ENCODE results near the gene COL5A3. TPM values are rescaled to one million over a fixed set of nuclear protein-coding genes. Genes with fewer than 3 reads are reported as not detected.
A peak's percentile ranks its signal among the peaks of the same experiment; 100 is the strongest.

The COL5A3 gene
- total RNA-seq, 6 experiments from 2014 or later = 1.3 to 3.7 (median 1.4) TPM

- Mint-ChIP-seq H3K4me3 (peak overlapping the region; percentile 71), H3K36me3 (ENCODE audit: low read depth) (no peaks in the 10 kb centered on the region; the same call in 1 of the 2 replicates), H3K4me1 (ENCODE audit: low read depth) (peaks cover 18% of the 10 kb centered on the region), H3K27me3 (ENCODE audit: insufficient read depth) (peaks cover 14% of the 10 kb centered on the region), H3K9me3 (no peaks in the 10 kb centered on the region), H3K27ac (no peak overlapping the region)
- TF ChIP-seq CTCF (IDR thresholded peaks at IDR 0.05) = peak; percentile 81
- peak; percentile 66 for DNase-seq
Measured at GRCh38 chr19:9914315-9915207, 95.7 kb downstream of the COL5A3 start.

DNA sequence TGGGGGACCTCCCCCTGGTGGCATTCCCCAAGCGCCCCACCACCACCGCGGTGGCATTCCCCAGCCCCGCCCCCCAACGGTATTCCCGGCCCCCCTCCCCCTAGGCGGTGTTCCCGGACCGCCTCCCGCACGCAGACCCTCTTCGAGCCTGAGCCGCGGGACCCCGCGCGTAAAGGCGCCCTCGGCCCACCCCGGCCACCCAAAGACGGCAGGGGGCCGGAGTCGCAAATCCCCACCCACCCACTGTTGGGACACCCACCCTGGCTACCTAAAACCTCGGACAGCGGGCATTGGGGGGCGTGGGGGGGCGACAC lies 96.3 kb downstream of the COL5A3 start:
- DNase-seq = no peak
- H3K27ac Mint-ChIP-seq = no peak overlapping the region
- no peaks in the 10 kb centered on the region for H3K9me3 Mint-ChIP-seq
- peaks cover 14% of the 10 kb centered on the region for H3K27me3 Mint-ChIP-seq (ENCODE audit: insufficient read depth)
- H3K36me3 Mint-ChIP-seq (ENCODE audit: low read depth) = no peaks in the 10 kb centered on the region; the same call in 1 of the 2 replicates
- no peak for TF ChIP-seq CTCF (IDR thresholded peaks at IDR 0.05)
- H3K4me3 Mint-ChIP-seq = peak overlapping the region; percentile 71; the same call in 1 of the 2 replicates
- peaks cover 18% of the 10 kb centered on the region for H3K4me1 Mint-ChIP-seq (ENCODE audit: low read depth)

DNA sequence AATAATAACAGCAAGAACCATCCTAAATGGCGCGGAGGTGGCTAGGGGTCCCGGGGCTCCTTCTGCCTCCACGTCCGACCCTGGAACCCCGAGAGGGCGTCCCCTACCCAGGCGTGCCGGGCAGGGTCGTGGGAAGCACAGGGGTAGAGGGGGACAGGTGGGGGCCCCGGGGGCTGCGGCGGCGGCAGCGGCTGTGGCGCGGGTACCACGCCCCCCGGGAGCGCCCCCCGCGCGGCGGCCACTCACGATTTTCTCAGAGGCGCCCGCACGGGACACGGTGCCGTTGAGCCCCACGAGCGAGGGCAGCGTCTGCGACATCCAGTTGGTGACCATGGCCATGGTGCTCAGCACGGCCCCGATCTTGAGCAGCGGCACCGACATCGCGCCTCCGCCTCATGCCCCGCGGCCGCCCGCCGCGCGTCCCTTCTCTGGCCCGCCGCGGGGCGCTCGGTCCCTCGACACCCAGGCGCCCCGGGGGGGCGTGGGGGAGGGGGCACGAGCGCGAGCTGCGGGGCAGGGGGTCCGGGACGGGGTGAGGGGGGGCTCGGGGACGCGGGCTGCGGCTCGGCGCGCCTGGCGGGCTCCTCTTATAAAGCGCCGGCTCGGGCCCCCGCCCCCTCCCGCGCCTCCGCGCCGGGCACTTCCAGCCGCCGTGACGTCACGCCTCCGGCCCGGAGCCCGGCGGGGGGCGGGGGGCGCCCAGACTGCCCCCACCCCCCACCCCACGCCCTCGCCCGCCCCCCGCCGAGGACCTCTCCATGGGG lies 96.9 kb downstream of the COL5A3 start:
- no peak for TF ChIP-seq CTCF (IDR thresholded peaks at IDR 0.05)
- peaks cover 14% of the 10 kb centered on the region for H3K27me3 Mint-ChIP-seq (ENCODE audit: insufficient read depth)
- H3K9me3 Mint-ChIP-seq = no peaks in the 10 kb centered on the region
- no peaks in the 10 kb centered on the region; the same call in 1 of the 2 replicates for H3K36me3 Mint-ChIP-seq (ENCODE audit: low read depth)
- peak overlapping the region; percentile 80 for H3K4me3 Mint-ChIP-seq
- no peak overlapping the region for H3K27ac Mint-ChIP-seq
- no peak for DNase-seq
- H3K4me1 Mint-ChIP-seq (ENCODE audit: low read depth) = peaks cover 18% of the 10 kb centered on the region

DNA sequence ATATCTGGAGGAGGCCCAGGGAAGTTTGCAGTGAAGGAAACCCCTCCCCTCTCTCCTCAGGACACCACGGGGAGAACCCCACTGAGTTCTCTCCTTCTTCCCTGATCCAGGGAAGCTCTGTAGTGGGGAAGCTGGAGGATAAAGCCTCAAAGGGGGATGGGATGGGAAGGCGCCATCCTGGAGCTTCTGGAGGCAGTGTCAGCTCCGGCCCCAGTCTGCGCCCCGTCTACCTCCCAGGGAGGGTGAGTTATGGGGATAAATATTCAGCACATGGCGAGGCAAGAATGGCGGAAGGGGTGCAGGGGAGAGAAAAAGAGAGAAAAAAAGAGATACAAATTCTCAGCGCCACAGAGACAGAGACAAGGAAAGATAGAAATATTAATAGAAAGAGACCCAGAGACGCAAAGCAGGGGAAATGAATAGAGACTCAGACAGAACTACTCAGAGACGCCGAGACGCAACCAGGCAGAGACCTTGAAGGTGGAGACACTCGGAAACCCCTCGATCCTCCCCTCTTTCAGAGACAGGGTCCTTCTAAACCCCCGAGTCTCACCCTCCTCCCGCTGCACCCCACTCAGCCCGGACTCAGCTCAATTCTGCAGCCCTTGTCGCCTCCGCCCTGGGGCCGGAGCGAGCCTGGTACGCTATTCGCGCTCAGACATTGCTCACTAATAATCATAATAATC lies 97.6 kb downstream of the COL5A3 start:
- H3K27ac Mint-ChIP-seq = no peak overlapping the region
- H3K4me3 Mint-ChIP-seq = peak overlapping the region; percentile 80
- no peaks in the 10 kb centered on the region for H3K9me3 Mint-ChIP-seq
- H3K36me3 Mint-ChIP-seq (ENCODE audit: low read depth) = no peaks in the 10 kb centered on the region; the same call in 1 of the 2 replicates
- TF ChIP-seq CTCF (IDR thresholded peaks at IDR 0.05) = no peak
- H3K27me3 Mint-ChIP-seq (ENCODE audit: insufficient read depth) = peaks cover 12% of the 10 kb centered on the region; the same call in 1 of the 2 replicates
- no peak for DNase-seq
- peaks cover 16% of the 10 kb centered on the region for H3K4me1 Mint-ChIP-seq (ENCODE audit: low read depth)

DNA sequence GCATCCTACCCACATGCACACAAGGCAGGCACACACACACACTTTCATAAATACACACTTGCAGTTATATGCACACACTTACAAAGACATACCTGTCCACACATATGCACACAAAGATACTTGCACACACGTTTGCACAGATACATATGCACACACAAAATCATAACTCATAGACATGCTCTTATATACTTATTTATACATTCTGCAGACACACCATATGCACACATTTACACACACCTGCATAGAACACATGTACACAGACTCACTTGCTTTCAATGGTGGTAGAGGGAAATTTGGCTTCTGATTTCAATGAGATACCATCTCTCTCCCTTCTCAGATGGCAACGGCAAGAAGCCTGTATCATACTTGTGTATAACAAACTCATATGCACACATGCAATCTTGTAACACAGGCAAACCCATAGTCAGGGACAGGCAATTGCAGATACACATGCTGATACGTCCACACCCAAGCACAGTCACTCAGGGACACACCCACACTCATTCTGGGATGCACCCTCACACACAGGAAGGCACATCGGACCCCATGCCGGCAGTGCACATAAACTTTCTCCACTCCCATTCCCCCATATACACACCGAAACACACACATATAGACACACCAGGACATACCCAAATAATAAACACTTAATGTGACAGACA lies 98.6 kb downstream of the COL5A3 start:
- no peak for TF ChIP-seq CTCF (IDR thresholded peaks at IDR 0.05)
- Mint-ChIP-seq H3K4me1 (ENCODE audit: low read depth) (peaks cover 6% of the 10 kb centered on the region; the same call in 1 of the 2 replicates), H3K27me3 (ENCODE audit: insufficient read depth) (peaks cover 9% of the 10 kb centered on the region; the same call in 1 of the 2 replicates), H3K27ac (no peak overlapping the region), H3K36me3 (ENCODE audit: low read depth) (no peaks in the 10 kb centered on the region; the same call in 1 of the 2 replicates), H3K4me3 (no peak overlapping the region), H3K9me3 (no peaks in the 10 kb centered on the region)
- DNase-seq = no peak

All from HFFc6 (cell line).